ENCODE results near the gene TMEM100.

Gene TMEM100

GRCh38 chr17:55745258-55745657 lies 22.6 kb upstream of the TMEM100 start:
- DNase-seq: no peak

- DNase-seq: no peak
These were observed 20.5 kb upstream of the TMEM100 start for GRCh38 chr17:55743103-55743679.

DNA sequence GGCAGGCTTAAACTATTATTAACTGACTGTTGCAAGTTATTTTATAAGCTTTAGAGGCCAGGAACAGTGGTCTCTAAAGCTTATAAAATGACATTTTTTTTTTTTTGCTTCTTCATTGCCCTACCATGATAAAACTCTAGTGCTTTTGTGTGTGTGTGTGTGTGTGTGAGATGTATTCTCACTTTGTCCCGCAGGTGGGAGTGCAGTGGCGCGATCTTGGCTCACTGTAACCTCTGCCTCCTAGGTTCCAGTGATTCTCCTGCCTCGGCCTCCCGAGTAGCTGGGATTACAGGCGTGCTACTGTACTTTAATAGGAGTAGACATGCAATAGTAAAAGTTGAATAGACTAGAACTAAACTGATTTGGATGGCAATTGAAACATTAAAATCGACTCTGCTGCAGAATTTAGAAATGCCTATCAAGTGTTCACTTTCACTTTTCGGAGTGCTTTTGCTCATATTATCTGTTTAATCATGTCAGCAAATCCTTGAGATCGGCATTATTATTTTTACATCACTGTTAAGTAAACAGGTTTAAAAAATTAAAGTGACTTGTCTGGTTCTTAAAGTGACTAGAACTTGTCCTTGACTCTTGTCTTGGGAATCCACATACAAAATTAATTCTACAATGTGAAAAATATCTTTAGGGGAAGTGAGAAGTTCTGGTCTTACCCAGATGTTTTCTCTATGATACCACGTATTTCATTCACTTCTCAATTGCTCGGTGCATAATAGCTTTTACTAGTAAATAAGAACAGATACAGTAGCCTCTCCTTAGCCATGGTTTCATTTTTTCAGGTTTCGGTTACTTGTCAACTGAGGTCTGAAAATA lies 19.8 kb upstream of the TMEM100 start:
- no peak for DNase-seq

GRCh38 chr17:55741356-55741700 lies 18.7 kb upstream of the TMEM100 start:
- no peak for DNase-seq

- no peak for DNase-seq
These were observed 18.1 kb upstream of the TMEM100 start for GRCh38 chr17:55740511-55741355.

- no peak for DNase-seq
These were observed 15.4 kb upstream of the TMEM100 start for GRCh38 chr17:55737976-55738501.

- DNase-seq: no peak
These were observed 13.2 kb upstream of the TMEM100 start for GRCh38 chr17:55735731-55736405.

DNA sequence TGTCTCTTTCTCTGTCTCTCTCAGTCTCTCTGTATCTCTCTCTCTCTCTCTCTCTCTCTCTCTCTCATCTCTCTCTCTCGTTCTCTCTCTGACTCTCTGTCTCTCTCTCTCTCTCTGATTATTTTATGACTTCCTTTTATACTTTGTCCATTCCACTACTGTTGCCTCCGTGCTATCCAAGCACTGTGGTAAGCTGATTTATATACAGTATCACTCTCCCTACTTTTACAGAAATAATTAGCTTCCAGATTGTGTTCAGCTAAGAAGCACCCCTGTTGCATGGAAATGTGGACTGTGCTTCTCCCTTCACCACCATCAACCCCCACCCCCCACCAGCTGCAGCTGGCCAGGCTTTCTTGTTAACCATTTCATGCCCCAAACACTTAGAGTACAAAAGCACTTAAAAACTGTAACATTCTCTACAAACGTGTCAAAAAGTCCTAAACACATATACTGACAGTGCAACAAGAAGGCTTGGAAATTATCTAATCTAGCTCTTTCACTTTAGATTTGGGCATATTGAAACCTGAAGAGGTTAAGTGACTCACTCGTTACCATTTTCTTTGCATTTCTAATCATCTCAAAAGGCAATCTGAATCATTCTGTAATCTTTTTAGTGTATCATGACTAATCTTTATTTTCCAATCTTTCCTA lies 11.6 kb upstream of the TMEM100 start:
- no peak for DNase-seq

- DNase-seq: peak in 15 of 51 donors; percentile 2 to 47 (median 26)
These were observed 9.1 kb upstream of the TMEM100 start for GRCh38 chr17:55731586-55732250.

GRCh38 chr17:55730808-55731207 lies 8.1 kb upstream of the TMEM100 start:
- no peak for DNase-seq

DNA sequence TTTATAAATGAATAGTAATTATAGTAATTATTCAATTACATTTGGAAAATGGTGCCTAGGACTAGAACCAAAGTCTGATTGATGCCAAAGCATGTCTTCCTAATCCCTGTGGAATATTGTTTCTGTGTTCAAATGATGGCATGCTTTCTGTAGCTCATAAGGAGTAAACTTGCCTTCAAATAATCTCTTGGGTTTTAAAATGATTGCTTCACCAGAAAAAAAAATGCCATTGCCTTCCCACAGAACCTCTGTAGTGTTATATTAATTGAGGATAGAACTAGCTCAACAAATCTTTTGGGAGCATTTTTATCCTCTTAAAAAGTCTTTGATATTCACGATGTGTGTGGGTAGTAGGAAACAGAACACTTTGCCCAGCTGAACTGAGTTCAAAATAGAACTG lies 7.7 kb upstream of the TMEM100 start:
- DNase-seq: peak in 1 of 51 donors; percentile 10

- no peak for DNase-seq
These were observed 6.8 kb upstream of the TMEM100 start for GRCh38 chr17:55729484-55729883.

DNA sequence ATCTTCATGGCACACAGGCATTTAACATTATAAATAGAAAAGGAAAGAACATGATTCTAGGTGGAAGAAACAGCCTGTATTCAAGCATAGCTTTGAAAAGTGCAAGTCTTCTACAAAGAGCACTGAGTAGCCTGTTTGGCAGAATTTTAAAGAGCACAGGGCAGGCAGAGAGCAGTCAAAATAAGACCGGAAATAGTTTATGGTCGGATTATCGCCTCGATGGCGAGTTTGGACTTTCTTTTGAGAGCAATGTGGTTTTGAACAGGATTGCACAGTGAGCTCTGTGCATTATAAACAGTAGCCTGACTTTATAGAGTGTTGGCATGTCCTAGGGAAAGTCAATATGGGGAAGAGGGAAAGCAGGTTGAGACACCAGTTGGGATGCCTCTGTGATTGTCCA lies 6.2 kb upstream of the TMEM100 start:
- DNase-seq: no peak

DNA sequence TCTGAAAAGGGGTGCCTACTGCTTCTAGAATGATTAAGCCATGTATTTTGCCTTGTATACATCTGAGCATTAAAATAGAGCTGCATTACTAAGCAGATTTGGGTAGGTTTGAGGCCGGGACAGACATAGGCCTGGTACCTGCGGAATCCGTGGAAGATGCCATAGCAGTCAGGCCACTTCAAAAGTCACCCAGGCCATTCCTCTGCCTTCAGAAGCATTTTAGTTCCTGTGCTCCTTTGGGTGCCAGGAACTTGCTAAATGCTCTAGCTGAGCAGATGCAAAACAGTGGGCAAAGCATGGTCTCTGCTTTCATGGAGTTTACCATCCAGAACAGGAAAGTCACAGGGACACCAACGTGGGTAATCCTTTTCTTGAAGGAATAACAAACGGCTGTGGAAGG lies 5.7 kb upstream of the TMEM100 start:
- DNase-seq: no peak

DNA sequence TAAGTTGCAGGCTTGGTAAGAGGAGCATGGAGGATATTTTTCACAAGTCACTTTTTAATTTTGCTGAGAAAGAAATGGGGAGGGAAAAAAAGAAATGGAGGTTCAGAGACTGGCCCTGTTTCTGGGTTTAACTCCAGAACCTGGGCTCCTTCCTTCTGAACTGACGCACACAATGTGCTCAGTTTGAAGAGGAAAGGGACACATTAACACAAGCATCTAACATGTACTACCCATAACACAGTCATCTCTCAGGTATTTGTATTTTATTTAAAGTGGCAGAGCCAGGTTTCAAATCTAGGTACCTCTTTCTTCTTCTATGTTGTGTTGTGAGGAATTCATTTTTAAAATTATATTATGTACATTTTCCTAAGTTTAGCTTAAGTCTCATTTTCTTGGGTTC lies 5.3 kb upstream of the TMEM100 start:
- DNase-seq: no peak

- no peak for DNase-seq
These were observed 4.6 kb upstream of the TMEM100 start for GRCh38 chr17:55727275-55727674.

GRCh38 chr17:55726440-55726839 lies 3.8 kb upstream of the TMEM100 start:
- DNase-seq: peak in 6 of 51 donors; percentile 2 to 22 (median 12)

GRCh38 chr17:55723488-55723848 lies 804 bp upstream of the TMEM100 start:
- no peak for DNase-seq

GRCh38 chr17:55722016-55722736 lies 488 bp downstream of the TMEM100 start:
- DNase-seq: no peak

Measured in hypothalamus (tissue), 51 donors.